ENCODE measurements around the gene PODXL2.

The PODXL2 gene, protein sequence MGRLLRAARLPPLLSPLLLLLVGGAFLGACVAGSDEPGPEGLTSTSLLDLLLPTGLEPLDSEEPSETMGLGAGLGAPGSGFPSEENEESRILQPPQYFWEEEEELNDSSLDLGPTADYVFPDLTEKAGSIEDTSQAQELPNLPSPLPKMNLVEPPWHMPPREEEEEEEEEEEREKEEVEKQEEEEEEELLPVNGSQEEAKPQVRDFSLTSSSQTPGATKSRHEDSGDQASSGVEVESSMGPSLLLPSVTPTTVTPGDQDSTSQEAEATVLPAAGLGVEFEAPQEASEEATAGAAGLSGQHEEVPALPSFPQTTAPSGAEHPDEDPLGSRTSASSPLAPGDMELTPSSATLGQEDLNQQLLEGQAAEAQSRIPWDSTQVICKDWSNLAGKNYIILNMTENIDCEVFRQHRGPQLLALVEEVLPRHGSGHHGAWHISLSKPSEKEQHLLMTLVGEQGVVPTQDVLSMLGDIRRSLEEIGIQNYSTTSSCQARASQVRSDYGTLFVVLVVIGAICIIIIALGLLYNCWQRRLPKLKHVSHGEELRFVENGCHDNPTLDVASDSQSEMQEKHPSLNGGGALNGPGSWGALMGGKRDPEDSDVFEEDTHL

DNA sequence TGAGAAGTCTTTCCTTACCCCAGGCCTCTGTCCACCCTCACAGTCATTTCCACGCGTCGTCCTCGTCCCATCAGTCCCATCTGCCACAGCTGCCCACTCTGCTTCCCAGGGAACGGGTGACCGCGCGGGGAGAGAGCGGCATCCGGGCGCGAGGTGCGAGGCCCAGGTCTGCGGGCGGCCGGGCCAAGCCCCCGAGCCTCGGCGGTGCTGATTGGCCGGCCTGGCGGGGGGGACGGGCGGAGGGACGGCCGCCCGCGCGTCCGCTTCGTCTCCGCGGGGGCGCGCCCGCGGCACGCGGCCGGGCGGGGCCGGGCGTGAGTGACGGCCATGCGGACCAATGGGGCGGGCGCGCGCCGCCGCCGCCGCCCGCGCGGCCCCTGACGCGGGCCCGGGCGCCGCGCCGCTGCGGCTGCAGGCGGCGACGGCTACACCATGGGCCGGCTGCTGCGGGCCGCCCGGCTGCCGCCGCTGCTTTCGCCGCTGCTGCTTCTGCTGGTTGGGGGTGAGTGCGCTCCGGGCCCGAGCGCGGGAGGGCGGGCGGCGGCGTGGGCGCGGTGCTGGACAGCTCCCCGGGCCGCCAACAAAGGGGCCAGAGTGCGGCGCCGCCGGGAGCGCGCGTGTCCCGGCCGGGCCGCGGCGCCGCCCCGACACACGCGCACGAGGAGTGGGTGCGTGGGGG is at the start of gene PODXL2:
TSS of gene PODXL2 (plus strand) at position 398 of the 679 bp plus-strand sequence. CDS start at position 433, 35 bp downstream.
- DNase-seq, result peak in 1 of 2 experiments; percentile 86

DNA sequence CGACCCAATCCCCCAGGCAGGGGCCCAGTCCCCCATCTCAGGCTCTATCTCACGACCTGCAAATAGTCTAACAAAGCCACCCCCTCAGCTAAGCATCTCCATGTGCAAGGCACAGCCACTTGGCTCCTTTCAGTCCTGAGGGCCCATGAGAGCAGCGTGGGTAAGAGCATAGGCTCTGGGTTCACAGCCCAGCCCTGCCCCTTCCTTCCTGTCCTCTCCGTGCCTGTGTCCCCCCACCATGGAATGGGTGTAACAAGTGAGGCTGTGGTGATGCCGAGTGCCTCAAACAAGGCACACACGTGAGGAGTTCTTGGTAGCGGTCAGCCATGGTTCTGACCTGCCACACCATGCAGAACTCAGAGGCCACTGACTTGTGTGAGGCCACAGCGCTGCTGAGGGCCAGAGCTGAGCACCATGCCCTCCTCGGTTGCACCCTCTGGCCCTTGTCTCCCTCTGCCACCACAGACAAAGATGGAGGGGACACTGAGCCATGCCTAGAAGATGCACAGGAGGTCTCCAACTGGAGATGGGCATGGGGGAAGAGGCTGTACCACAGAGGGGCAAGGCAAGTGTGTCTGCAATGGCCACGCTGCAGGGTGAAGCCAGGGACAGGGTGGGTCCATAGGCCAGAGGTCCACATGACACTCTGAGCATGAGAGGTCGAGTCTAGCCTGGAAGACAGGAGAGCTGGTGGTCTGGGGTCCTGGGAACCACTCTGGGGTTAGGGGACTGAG is 48.5 kb upstream of the PODXL2 start:
- DNase-seq, result no peak

DNA sequence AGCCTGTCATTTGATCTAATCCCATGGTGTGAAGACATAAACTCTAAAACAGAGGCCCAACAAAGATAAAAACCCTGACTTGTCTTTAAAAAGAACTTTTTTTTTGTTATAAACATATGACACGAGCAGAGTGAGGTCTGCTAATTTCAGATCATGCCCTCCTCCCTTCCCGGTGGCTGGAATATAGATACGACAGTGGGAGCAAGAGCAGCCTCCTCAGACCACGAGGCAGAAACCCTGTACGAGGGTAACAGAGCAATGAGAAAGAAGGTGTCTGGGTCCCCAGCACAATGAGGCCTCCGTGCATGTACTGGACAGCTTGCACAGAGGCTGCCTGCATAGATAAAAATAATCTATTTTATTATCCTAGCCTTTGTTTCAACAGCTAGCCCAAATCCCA is 44.3 kb upstream of the PODXL2 start:
- no peak for DNase-seq

DNA sequence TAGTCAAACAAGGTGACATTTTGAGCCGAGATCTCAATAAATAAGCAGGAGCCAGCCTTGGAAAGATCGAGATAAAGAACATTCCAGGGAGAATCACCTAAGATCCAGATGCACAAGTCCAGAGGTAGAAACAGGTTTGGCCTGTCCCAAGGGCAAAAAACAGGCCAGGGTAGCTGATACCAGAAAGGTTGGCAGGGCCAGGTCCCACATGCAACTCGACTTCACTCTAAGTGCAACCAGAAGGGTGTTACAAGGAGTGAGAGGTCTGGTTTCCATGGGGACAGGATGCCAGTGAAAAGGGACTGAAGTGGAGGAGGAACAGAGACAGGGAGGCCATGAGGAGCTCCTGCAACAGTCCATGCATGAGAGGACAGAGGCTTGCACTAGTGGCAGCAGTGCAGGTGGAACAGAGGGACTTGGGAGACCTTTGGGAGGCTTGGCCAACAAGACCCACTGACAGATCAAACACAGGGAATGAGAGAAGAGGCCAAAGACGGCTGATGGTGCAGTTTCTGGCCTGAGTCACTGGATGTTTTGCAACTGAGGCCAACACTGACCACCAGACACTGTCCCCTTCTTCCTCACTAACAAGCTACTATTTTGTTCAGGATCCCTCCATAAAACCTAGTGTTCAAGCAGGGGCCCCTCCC is 43.7 kb upstream of the PODXL2 start:
- no peak for DNase-seq

DNA sequence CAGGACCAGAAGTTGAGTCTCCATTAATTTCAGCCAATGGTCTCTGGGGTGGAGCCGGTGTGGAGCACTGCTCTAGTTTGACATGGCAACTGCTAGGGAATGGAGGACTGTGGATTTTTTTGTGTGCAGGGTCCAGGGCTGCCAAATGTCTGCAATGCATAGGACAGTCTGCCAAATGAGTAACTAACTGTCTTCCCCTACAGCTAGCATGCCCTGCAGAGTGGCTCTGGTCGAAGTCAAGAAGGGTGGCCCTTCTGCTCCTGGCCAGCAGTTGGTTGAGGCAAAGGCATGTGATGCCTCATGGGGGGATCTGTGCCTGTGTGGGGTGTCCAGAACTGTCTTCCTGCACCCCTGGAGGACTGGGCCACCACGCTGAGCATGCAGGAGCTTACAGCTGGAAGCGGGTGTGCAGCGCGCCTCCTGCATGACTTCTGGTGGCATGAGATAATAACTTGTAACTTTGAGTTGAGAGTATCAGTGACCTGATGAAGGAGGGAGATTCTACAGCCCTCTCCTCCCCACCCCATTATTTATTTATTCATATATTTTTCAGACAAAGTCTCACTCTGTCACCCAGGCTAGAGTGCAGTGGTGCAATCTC is 43.1 kb upstream of the PODXL2 start:
- DNase-seq, result no peak

DNA sequence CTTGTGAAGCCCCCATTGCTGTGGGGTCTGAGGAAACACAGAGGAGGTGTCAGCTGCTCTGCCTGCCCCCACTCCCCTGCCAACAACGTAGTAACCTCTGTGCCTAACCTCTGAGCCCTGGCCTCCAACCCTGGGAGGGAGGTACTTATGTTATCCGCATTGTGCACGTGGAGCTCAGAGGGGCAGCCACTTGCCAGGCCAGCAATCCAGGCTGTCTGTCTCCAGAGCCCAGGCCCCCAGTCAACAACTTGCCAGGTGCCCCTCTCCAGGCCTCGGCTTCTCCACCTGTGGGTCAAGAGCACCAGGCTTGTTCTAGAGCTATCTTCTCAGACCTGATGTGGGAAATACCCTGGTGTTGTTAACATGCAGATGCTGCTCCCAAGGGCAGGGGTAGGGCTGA is 41.1 kb upstream of the PODXL2 start:
- DNase-seq, result no peak

DNA sequence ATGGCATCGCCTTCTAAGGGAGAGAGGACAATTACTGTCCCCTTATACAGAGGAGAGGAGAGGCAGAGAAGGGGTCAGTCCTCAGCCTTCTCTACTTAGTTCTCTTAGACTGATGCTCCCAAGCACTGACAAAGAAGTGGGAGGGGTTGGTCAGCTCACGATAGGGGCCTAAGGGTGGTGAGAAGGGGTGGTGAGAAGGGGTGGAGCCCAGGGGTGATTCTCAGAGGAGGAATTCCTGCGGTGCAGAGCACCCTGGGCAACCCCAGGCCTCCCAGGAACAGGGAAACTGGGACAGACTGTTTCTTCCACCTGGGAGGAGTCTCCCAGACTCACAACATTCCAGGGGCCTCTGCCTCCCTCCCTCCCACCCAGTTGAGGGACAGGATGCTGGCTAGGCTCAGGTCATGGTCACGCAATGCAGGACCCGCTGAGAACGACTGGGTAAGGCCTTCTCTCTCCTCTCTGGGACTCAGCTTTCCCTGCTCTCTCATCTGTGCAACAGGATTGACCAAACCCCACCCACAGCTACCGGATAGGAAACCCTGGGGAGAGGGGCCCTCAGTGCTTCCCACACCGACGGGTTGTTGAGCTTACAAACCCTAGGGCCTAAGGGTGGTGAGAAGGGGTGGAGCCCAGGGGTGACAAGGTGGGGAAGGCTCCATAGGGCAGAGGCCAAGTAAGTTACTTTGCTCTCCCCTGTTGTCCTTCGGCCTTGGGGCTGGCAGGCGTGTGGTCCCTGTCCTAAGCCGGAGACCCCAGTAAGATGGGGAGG is 40.0 kb upstream of the PODXL2 start:
- no peak for DNase-seq

DNA sequence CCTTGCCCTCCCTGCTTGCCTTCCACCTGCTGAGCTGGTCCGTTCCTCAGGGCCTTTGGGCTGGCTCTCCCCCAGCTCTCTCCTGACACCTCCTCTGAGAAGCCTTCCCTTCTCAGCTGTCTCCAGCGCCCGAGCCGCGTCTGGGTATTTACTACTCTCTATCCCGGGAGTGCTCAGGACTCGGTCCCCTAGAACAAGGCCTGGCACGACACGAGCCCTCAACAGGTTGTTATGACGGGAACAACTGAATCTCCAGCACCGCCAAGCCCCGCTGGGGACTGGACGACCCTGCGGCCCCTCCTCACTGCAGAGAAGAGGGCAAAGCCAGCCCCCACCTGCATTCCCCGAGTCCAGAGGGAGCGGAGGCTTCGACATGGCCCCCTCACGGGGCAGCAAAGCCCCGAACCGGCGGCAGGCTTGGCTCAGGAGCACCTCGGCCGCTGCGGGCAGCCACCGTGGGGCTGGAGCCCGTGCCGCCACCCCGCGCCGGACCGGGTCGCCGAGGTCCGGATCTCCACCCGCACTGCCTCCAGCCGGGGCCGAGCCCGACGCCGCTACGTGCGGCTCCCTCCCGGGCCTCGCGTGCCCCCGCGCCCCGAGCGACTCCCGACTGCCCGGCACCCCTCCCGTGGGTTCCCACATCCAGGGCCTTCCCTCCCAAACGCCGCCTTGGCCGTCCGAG is 39.2 kb upstream of the PODXL2 start:
- DNase-seq, result no peak

DNA sequence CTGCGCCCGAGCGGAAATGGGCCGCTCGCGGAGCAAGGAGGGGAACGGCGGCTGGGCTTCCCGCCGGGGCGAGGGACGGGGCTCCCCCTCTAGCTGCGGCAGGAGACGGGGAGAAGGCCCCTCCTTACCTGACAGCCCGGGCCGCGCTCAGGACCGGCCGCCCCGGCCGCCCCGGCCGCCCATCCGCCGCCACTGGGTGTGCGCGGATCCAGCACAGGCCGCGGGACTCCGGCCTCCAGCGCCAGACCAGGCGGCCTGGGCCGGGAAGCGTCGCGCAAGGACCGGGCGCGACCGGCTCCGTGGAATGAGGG is 38.7 kb upstream of the PODXL2 start:
- no peak for DNase-seq

DNA sequence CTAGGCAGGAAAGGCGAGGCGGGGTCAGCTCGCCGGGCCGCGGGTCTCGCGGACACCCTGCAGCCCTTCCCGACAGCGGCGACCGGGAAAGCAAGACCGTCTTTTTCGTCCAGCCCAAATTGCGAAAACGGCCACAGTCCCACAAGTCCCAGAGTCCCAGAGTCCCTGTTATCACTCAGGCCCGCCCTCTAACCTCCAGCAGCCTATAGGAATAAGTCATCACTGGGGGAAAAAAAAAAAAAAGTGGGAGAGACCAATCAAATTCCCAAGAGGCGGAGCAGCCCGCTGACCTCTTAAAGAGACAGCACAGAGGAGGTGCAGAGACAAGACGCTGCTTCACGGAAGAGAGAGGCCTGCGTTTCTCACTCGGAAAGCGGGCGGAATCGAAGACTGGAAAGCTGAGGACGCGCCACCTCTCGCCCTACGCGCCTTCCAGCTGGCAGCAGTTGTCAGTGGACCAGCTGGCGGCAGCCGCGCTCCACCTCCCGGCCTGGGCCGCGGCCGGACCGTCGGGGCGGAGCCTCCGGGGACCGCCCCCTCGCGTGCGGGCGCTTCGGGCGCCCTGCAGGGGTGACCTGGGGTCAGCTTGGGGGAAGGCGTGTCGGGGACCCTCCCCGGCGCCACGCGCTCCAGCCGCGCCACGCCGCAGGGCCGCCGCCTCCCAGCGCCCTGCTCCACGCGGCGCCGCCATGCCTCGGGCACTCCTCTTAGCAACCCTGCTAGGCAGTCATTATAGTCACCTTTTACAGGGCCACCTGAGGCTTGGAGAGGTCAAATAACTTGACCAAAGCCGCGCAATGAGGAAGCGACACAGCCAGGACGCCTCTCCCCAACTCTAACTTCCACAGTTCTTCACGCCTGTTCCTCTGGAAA is 38.2 kb upstream of the PODXL2 start, which contains the start of gene TPRA1:
TSS of gene TPRA1 (minus strand) at position 141 of the 873 bp plus-strand sequence. CDS start 10,587 bp downstream, outside the sequence.
- DNase-seq, result peak; percentile 94 to 99

DNA sequence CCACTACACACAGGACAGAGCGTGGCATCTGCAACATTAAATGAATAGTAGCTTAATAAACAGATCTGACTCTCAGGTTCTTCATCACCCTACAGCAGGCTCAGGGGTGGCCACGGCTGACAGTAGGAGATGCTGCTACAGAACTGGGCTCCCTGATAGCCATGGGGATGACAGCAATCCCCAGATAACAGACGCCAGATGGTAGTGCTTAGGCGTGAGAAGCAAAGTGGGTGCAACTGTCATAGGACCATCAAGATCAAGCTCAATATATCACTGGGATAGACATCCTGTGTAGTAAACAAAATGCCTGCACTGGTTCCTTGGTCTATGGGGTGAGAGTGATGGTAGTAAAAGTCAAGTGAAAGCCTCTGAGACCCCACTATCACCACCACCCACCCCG is 35.8 kb upstream of the PODXL2 start:
- DNase-seq, result no peak

DNA sequence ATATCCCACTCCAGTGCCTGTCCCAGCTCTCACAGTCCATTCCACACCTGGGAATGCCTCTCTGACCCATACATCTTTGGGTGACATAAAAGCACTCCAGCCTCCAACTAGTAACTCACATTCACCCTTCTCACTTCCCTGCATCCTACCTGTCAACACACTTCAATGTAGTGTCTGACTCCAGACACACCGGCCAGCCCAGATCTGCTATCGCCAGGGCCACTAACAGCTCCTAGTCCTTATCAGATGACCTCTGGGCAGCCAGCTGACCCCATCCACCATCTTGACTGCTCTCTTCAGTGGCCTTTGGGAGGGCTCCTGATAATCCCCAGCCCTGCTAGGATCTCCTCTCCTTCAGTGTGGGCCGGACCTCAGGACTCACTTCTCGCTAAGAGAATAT is 33.7 kb upstream of the PODXL2 start:
- DNase-seq, result no peak

DNA sequence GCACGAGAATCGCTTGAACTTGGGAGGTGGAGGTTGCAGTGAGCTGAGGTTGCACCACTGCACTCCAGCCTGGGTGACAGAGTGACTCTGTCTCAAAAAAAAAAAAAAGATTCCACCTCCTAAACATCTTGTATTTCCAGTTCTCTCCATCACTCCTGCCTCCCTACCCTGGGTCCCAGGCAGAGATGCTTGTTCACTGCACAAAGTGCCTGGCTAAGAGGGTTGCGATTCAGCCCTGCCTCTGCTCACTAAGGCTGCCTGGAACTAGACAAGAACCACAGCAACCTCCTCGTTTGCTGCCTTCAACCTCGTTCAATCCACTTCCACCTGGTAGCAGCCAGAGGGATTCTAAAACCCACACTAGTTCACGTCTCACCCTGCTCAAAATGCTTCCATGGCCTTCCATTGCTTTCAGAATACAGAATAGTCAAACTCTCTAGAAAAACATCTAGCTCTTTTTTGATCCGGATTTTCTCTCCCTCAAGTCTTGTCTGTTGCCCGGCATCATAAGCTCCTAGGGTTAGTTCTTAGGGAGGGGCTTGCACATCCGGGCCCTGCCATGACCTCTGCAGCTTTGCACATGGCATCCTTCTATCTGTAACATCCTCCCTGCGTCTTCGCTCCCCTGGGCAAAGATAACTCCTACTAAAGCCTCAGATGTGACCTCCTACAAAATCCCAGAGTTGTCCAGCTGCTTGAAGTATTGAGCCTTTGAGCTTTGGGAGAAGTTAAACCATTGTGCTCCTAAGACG is 31.8 kb upstream of the PODXL2 start:
- no peak for DNase-seq

DNA sequence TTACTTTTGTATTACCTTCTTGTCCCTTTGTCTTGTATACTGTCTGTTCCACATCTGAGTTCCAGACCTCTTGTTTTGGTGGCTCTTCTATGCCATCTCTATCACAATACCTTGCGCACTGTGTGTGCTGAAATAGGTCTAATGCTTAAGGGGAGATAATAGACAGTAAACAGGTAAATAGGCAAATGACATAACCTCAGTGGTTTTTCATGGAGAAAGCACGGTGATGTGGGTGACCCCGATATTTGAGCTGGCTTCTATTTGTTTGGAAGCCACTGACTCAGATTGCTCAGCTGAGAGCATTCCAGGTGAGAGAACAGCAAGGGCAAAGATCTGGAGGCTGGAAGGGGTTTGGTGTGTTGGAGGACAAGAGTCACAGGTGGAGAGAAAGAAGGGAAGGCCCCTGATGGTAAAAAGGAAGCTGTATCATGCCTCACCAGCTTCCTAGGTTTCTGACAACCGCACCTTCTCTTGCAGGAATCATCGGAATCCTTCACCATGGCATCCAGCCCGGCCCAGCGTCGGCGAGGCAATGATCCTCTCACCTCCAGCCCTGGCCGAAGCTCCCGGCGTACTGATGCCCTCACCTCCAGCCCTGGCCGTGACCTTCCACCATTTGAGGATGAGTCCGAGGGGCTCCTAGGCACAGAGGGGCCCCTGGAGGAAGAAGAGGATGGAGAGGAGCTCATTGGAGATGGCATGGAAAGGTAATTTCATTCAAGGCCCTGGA is 30.0 kb upstream of the PODXL2 start:
- no peak for DNase-seq

DNA sequence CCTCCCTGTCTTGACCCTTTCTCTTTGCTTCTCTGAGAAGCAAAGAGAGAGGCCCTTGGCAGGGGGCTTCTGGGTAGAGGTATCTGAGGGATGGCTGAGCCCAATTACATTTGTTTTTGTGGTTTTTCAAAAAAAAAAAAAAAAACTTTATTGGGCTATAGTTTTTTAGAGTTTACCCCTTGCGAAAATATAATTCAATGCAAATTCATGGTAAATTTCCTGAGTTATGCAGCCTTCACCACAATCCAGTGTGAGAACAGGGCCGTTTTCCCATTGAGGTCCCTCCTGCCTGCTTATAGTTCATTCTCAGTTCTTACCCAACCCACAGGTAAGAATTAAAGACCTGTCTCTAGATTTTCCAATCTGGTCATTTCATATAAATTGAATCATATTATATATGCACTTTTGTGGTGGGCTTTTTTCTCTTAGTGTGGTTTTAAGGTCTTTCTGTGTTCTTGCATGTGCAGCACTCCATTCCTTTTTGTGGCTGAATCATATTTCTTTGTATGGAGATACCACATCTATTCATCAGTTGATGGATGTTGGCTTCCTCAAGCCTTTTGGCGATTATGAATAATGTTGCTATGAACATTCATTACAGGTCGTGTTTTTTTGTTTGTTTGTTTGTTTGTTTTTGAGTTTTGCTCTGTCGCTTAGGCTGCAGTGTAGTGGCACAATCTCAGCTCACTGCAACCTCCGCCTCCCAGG is 28.1 kb upstream of the PODXL2 start:
- no peak for DNase-seq

DNA sequence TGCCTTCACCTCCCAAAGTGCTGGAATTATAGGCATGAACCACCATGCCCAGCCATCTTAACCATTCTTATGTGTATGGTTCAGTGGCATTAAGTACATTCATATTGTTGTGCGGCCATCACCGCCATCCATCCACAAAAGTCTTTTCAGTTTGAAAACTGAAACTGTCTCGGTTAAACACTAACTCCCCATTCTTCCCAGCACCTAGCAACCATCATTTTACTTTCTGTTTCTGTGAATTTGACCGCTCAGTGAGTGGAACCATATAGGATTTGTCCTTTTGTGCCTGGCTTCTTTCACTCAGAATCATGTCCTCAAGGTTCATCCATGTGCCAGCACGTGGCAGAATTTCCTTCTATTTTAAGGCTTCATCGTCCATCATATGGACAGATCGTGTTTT is 24.9 kb upstream of the PODXL2 start:
- no peak for DNase-seq

DNA sequence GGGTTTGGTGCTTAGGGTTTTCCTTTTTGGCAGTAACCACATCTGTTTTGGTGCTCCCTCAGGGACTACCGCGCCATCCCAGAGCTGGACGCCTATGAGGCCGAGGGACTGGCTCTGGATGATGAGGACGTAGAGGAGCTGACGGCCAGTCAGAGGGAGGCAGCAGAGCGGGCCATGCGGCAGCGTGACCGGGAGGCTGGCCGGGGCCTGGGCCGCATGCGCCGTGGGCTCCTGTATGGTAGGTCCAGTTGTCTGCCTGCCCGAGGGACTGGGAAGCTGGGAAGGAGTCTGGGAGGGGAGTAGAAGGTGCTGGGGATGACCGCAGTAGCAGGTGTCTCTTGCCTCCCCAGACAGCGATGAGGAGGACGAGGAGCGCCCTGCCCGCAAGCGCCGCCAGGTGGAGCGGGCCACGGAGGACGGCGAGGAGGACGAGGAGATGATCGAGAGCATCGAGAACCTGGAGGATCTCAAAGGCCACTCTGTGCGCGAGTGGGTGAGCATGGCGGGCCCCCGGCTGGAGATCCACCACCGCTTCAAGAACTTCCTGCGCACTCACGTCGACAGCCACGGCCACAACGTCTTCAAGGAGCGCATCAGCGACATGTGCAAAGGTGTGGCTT is 24.3 kb upstream of the PODXL2 start:
- DNase-seq, result no peak
